Calu3 (cell line): ENCODE measurements around the gene SLC10A3. TPM values are rescaled to one million over a fixed set of nuclear protein-coding genes. Genes with fewer than 3 reads are reported as not detected.

ENCODE experiments used
- BruUV-seq: library from RNA; stranded (reverse); fragments of 400-500 nt; replicated peaks from 2 replicates; lab custom pipeline; 2021; lab: Mats Ljungman, UMichigan
- CTCF ChIA-PET: fragments of 300-600 bp; sonication (Branson Sonifier 250); formaldehyde crosslinking; loops from one replicate; lab custom pipeline; 2022; ENCODE audit warnings: antibody characterized with exemption; lab: Charles Lee
- DNase-seq: peaks from one replicate; pipeline ENCODE4 v3.0.0; 2022
- H3K27ac Mint-ChIP-seq: one replicate; pipeline ENCODE4 v1.8.0; 2022; ENCODE audit warnings: mixed read lengths; ENCODE audit not compliant: unreplicated experiment
- H3K27me3 Mint-ChIP-seq: one replicate; pipeline ENCODE4 v1.8.0; 2022; ENCODE audit warnings: mixed read lengths; ENCODE audit not compliant: unreplicated experiment
- H3K36me3 Mint-ChIP-seq: one replicate; pipeline ENCODE4 v1.8.0; 2022; ENCODE audit warnings: mild to moderate bottlenecking, moderate library complexity, mixed read lengths; ENCODE audit not compliant: insufficient read depth, unreplicated experiment
- H3K4me1 Mint-ChIP-seq: one replicate; pipeline ENCODE4 v1.8.0; 2022; ENCODE audit warnings: mild to moderate bottlenecking, low read depth, mixed read lengths; ENCODE audit not compliant: unreplicated experiment
- H3K4me3 Mint-ChIP-seq: one replicate; pipeline ENCODE4 v1.8.0; 2022; ENCODE audit warnings: mild to moderate bottlenecking, low read depth, moderate library complexity, mixed read lengths; ENCODE audit not compliant: unreplicated experiment
- H3K9me3 Mint-ChIP-seq: one replicate; pipeline ENCODE4 v1.8.0; 2022; ENCODE audit warnings: low read depth, mixed read lengths; ENCODE audit not compliant: unreplicated experiment
- intact Hi-C: fragments of 100-400 bp; cut with micrococcal nuclease; formaldehyde crosslinking; loops from one replicate; pipeline ENCODE4 v1.10.0; 2022; ENCODE audit not compliant: unreplicated experiment
- total RNA-seq: library from RNA; stranded (reverse); gene quantifications from 2 replicates; pipeline ENCODE4 v1.2.3, GENCODE V29; 2022
- TF ChIP-seq, protein P1 (sequence below): fragments of 200-600 bp; IDR thresholded peaks from one replicate; pipeline ENCODE4 v1.8.0; 2022; ENCODE audit warnings: antibody characterized with exemption; ENCODE audit not compliant: unreplicated experiment

The SLC10A3 gene
- total RNA-seq, 1 experiment from 2014 or later = 21.5 TPM

DNA sequence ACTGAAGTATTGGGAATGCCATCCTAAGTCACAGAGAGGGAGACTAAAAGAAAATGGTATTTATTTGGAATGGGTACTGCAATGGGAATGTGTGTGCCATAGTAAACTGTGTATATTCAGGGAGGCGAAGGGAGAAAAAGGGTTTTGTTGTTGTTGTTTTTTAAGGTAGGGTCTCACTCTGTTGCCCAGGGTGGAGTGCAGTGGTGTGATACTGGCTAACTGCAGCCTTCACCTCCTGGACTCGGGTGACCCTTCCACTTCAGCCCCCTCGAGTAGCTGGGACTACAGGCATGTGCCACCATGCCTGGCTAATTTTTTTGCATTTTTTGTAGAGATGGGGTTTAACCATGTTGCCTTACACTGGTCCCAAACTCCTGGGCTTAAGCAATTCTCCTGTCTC is 4.3 kb upstream of the SLC10A3 start:
- peaks cover 3% of the 10 kb centered on the region for H3K4me1 Mint-ChIP-seq
- peaks cover 19% of the 10 kb centered on the region for H3K36me3 Mint-ChIP-seq
- TF ChIP-seq, protein P1, sequence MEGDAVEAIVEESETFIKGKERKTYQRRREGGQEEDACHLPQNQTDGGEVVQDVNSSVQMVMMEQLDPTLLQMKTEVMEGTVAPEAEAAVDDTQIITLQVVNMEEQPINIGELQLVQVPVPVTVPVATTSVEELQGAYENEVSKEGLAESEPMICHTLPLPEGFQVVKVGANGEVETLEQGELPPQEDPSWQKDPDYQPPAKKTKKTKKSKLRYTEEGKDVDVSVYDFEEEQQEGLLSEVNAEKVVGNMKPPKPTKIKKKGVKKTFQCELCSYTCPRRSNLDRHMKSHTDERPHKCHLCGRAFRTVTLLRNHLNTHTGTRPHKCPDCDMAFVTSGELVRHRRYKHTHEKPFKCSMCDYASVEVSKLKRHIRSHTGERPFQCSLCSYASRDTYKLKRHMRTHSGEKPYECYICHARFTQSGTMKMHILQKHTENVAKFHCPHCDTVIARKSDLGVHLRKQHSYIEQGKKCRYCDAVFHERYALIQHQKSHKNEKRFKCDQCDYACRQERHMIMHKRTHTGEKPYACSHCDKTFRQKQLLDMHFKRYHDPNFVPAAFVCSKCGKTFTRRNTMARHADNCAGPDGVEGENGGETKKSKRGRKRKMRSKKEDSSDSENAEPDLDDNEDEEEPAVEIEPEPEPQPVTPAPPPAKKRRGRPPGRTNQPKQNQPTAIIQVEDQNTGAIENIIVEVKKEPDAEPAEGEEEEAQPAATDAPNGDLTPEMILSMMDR = no peak
- no peak overlapping the region for H3K4me3 Mint-ChIP-seq
- intact Hi-C loops = loop anchor here (5.0 kb wide), 1 partner anchor 87 kb away; the partner anchor contains the start of gene DNASE1L1
- no peaks in the 10 kb centered on the region for H3K9me3 Mint-ChIP-seq
- CTCF ChIA-PET = no interaction called here
- DNase-seq = no peak
- H3K27me3 Mint-ChIP-seq = no peaks in the 10 kb centered on the region
- no TSS peak for BruUV-seq
- no peak overlapping the region for H3K27ac Mint-ChIP-seq

DNA sequence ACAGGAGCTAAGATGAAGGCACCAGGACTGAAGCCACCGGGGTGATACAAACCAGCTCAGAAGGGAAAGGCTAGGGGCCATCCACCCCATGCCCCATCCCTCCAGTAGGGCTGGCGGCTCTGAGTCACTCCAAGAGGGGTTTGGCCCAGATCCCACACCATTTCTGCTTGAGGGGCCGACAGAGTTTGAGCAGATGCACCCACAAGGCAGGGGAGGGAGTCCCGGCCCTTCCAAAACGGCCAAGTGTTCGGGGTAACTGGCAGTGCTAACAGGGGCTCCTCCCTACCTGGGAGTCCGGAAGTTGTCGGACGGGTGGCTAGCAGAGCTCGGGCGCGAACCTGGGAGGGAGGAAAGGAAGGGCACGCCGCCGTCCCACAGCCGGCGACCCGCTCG is 412 bp downstream of the SLC10A3 start:
- Mint-ChIP-seq H3K27me3 (no peaks in the 10 kb centered on the region), H3K27ac (peak overlapping the region; percentile 82), H3K9me3 (no peaks in the 10 kb centered on the region), H3K36me3 (peaks cover 55% of the 10 kb centered on the region), H3K4me1 (peaks cover 11% of the 10 kb centered on the region), H3K4me3 (peak overlapping the region; percentile 80)
- DNase-seq = no peak
- TF ChIP-seq, protein P1 = no peak
- CTCF ChIA-PET = interaction anchor here (1.1 to 1.8 kb wide), 2 partner anchors 10 to 37 kb away, joined by 4 to 5 read pairs; no protein-coding TSS in a partner anchor
- BruUV-seq = TSS peak; percentile 74
- intact Hi-C loops = loop anchor here (5.0 kb wide), 1 partner anchor 83 kb away; the partner anchor contains the start of gene DNASE1L1

DNA sequence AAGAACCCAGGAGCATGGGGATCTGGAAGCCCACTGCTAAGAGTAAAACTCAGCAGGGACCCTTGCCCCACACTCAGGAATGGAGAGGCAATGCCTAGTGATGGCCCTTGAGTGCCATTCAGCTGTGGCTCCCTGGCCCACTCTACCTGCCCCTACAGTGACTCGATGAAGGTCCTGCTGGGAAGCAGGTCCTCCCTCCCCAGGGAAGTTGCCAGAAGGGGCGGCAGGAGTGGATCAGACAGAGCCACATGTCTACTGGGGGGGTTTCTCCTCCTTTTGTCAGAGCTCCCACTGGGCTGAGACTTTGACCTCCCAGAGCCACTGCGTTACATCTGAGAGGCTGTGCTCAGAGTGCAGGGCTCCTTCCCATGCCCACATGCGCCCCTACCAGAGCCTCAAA is 1.2 kb downstream of the SLC10A3 start:
- Mint-ChIP-seq H3K9me3 (no peaks in the 10 kb centered on the region), H3K36me3 (peaks cover 60% of the 10 kb centered on the region), H3K27ac (no peak overlapping the region), H3K4me3 (peak overlapping the region; percentile 80), H3K4me1 (peaks cover 11% of the 10 kb centered on the region), H3K27me3 (no peaks in the 10 kb centered on the region)
- no peak for DNase-seq
- TF ChIP-seq, protein P1 = no peak
- intact Hi-C loops = no loop called here
- BruUV-seq = no TSS peak
- CTCF ChIA-PET = interaction anchor here (1.8 kb wide), 1 partner anchor 38 kb away, joined by 5 read pairs; no protein-coding TSS in a partner anchor

DNA sequence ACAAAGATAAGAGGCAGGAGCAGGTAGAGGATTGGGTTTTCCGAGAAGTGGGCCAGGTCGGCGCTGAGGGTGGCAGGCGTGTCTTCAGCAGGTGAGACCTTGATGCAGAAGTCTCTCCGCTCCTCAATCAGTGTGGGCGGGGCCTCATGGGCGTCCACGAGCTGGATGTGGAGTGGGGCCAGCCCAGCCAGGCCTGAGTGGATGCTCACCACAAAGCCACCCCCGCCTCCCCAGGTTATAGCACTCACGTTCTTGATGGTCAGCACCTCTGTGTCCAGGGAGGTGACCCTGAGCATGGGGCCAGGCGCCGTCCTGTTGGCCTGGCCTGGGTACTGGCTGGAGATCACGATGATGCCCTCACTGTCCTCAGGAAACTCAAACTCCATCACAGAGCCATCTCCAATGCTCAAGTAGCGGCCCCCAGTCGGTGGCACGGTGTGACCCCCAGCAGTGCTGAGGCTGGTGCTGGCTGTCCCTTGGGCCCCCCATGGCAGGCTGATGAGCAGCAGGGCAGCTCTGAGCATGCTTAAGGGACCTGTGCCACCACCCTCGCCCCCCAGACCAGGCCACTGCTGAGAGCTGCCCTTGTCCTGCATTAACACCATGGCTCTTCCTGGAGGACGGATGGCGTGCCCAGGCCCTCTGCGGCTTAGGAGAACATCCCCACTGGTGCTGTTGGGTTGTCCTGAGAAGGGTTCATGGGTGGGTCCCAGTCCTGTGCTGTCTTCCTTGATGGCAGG is 1.9 kb downstream of the SLC10A3 start:
- DNase-seq = no peak
- intact Hi-C loops = no loop called here
- H3K36me3 Mint-ChIP-seq = peaks cover 62% of the 10 kb centered on the region
- BruUV-seq = no TSS peak
- H3K4me1 Mint-ChIP-seq = peaks cover 11% of the 10 kb centered on the region
- peak overlapping the region; percentile 80 for H3K4me3 Mint-ChIP-seq
- no peaks in the 10 kb centered on the region for H3K9me3 Mint-ChIP-seq
- CTCF ChIA-PET = no interaction called here
- H3K27ac Mint-ChIP-seq = no peak overlapping the region
- TF ChIP-seq, protein P1 = no peak
- H3K27me3 Mint-ChIP-seq = no peaks in the 10 kb centered on the region
